ENCODE measurements around the gene ADAMTSL1.

Gene ADAMTSL1

GRCh38 chr9:18504707-18505106, 30.8 kb downstream of the ADAMTSL1 start:
- DNase-seq, result no peak

DNA sequence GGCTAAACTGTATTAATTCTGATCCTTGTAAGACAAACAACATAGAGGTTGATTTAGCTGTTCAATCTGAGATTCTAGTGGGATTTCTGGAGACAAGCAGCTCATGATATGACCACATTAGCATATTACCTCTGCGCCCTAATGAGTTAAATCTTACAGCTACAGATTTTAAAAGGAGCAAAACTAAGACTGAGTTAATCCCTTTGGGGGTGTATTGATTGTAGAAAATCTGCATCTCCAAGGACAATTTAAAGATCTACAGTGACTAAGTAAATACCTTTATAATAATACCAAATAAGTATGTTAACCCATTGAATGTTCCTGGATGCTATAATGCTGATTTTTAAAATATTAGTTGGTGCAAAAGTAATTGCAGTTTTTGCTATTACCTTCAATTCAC, 33.2 kb downstream of the ADAMTSL1 start:
- DNase-seq, result no peak

- no peak for DNase-seq
Measured at GRCh38 chr9:18516514-18516913, 42.6 kb downstream of the ADAMTSL1 start.

GRCh38 chr9:18516965-18517364, 43.0 kb downstream of the ADAMTSL1 start:
- no peak for DNase-seq

DNA sequence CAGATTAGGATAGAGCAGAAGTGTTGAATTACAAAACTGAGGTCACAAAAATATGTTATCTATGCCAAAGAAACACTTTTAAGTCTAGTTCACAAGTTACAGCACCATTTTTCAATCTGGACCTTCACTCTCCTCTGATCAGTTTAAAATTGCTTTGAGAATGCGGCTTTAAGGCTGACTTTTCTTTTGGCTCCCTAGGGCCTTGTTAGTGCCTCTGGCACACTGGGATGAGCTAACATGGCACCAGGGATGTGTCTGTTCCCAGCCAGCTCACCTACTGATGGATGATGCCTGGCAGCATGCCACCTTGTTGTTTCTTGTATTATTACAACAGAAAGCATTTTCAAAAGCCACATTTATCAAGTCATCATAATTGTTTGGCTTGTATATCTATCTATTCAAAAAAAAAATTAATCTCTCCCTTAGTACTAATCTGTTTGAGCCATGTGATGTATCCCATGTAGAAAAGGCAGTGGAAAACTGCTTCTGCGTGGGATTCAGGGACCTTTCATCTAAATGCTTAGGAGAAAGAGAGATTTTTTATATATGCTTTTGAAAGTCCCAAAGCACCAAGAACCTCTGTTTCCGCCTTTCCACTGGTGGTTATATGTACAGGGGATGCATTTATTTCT, 46.6 kb downstream of the ADAMTSL1 start:
- DNase-seq, result peak; percentile 64

- DNase-seq, result no peak
Measured at GRCh38 chr9:18526685-18527084, 52.7 kb downstream of the ADAMTSL1 start.

- DNase-seq, result no peak
Measured at GRCh38 chr9:18531136-18532065, 57.4 kb downstream of the ADAMTSL1 start.

DNA sequence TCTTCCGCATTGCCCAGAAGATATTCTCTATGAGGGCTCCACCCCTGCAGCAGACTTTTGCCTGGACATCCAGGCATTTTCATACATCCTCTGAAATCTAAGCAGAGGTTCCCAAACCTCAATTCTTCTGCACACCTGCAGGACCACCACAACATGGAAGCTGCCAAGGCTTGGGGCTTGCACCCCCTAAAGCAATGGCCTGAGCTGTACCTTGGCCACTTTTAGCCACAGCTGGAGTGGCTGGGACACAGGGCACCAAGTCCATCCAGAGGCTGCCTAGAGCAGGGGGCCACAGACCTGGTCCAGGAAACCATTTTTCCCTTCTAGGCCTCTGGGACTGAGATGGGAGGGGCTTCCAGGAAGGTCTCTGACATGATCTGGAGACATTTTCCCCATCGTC, 60.7 kb downstream of the ADAMTSL1 start:
- DNase-seq, result no peak

- no peak for DNase-seq
Measured at GRCh38 chr9:18536554-18536953, 62.6 kb downstream of the ADAMTSL1 start.

DNA sequence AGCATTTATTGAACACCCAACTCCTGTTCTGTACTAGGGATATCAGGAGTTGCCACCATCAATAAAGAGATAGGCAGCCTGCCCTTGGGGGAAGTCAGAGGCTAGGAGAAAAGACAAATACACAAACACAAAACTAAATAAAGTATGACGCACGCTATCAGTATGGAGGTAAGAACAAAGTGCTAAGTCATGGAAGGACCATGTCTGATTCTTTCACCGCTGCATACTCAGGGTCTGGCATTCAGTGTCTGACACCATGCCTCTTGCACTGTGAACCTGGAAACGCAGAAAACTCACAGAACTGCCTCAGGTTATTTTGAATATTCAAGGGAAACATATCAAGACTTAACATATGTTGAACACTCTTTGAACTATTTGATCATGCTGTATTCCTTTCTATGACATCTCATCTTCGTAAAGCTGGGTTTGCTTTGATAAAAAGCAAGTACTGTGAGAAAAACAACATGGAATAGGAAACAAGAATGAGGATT, 65.3 kb downstream of the ADAMTSL1 start:
- DNase-seq, result no peak

DNA sequence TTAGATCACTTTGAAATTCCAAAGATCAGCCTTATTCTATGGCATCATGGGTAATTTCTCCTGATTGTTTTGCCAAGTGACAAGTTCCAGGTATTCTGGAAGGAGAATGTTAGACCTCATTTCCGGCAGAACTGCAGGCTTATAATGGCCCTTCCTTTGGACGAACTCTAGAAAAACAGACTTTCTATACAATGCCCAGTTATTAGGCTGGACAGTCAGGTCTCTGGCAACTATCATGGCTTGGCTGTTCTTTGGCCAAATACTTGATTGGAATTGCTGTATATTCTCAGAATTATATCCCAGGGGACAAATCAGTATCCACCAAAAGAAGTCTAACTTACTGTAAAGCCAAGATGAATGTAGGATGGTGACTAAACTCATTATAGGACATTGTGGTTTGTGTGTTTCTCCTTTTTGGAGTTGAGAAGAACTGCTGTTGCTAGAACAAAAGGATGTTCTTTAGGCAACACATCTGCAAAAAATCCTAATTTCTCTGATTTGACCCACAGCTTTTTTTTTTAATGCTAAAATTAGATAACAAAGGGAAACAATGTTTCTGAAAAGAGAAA, 69.0 kb downstream of the ADAMTSL1 start:
- DNase-seq, result no peak

GRCh38 chr9:18543406-18544192, 69.6 kb downstream of the ADAMTSL1 start:
- DNase-seq, result no peak

- DNase-seq, result no peak
Measured at GRCh38 chr9:18544456-18544855, 70.5 kb downstream of the ADAMTSL1 start.

DNA sequence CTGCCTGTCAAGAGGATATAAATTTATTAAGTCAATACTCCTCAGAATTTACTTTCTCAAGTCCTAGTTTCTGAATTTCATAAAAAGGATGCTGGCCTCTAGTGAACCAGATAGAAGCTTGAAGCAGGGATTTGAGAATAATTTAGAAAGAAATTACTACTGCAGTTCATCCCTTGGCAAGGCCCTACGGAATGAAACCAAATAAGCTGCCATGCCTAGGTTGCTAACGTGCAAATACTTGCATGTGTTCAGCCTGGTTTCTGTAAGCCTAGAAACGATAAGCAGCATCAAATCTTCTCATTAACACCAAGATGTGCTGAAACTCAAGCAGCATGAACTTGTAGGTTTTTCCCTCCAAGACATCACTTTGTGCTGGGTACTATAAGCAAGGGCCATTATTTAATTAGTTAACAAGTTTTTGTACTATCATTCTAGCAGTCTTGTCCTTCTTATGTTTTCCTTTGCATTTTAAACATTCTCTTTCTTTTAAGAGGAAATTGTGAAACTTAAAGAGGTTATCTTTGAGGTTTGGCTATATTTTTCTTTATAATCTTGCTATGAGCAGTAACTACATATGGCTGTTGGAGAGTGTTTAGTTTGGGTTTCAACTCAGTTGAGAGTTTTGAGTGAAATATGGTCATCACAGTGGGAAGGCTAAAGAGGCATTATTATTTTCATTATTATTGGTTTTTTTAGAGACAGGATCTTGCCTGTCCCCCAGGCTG, 71.8 kb downstream of the ADAMTSL1 start:
- no peak for DNase-seq

GRCh38 chr9:18548456-18548855, 74.5 kb downstream of the ADAMTSL1 start:
- DNase-seq, result no peak

DNA sequence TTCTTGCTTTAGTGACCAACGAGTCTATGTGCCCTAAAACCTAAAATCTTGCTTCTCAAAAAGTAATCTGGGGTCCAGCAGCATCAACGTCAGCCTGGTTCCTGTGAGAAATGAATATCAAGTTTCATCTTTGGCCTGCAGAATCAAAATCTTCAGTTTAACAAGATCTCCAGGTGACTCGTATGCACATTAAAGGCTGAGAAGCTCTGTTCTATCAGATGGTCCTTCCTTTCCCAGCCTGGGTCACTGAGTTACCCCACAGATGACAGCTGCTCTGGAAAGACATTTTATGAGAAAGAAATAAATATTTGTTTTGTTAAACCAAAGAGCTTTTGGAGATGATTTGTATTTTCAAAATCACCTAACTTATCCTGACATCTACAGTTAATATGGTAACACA, 75.8 kb downstream of the ADAMTSL1 start:
- DNase-seq, result no peak

- no peak for DNase-seq
Measured at GRCh38 chr9:18550286-18550685, 76.3 kb downstream of the ADAMTSL1 start.

- DNase-seq, result no peak
Measured at GRCh38 chr9:18554244-18554643, 80.3 kb downstream of the ADAMTSL1 start.

DNA sequence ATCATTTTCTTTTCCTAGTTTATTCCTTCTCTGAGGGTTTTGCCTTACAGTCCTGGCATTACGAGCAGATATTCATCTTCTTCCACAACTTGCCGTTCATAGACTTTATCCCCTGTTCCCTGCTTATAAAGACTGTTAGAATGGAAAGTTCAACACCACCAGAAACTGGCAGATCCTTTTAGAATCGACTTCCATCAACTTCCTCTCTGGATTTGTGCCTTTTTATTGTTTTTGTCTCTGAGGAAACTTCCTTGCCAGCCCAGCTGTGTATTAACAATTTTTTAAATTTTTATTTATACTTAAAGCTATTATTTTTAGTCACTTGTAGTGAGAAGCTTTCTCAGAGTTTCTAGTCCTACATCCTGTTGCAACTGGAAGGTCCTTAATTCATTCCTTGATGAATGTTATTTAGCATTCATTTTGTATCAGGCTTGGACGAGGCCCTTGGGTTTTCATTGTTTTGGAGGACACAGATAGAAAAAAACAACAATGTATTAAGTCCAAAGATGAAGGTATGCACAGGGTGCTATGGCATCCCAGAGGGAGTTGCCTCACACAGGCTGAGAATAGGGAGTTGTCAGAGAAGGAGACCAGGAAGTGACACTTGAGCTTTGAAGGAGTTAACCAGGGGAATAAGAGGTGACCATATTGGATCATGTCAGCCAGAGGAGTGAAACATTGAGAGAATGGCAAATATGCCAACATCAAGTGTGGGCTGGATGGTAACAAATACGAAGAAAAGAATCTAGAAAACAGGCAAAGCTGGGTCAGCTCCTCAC, 81.3 kb downstream of the ADAMTSL1 start:
- no peak for DNase-seq

DNA sequence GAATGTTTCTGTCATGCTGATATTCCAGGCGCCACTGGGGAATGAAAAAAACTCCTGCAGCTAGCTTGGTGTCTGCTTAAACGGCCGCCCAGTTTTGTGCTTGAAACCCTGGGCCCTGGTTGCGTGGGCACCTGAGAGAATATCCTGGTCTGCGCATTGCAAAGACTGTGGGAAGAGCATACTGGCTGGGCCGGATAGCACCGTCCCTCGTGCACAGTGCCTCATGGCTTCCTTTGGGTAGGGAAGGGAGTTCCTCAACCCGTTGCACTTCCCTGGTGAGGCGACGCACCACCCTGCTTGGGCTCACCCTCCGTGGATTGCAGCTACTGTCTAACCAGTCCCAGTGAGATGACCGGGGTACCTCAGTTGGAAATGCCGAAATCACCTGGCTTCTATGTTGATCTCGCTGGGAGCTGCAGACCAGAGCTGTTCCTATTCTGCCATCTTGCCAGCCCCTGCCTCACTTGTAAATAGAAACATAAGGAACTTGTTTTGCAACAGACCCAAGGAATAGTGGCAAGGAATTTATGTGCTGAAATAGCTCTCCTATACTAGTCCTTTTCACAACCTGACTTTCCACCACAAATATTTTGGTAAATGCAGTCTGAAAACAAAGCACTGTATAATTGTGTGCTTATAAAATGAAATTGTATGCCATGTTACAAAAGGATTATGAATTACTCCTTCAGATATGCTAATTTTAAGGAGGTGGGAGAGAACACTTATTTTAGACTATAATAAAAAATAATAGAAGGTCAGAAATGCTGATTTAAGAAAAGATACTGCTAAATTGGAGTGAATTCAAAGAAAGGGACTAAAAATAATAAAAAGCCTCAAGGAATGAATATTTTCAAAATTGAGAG, 90.3 kb downstream of the ADAMTSL1 start:
- no peak for DNase-seq
